HepG2 (cell line): ENCODE results near the gene PNN. TPM values are rescaled to one million over a fixed set of nuclear protein-coding genes. Genes with fewer than 3 reads are reported as not detected.
A peak's percentile ranks its signal among the peaks of the same experiment; 100 is the strongest.

Experiments
- FOXC1 ChIP-seq: sonication (generic); formaldehyde crosslinking; IDR thresholded peaks from 2 replicates; pipeline ENCODE4 v1.8.0; 2022; ENCODE audit warnings: mild to moderate bottlenecking, missing genetic modification reagents, borderline replicate concordance
- HNF4A ChIP-seq: sonication (generic); formaldehyde crosslinking; IDR thresholded peaks from 2 replicates; pipeline ENCODE4 v1.4.0; 2020; ENCODE audit warnings: missing genetic modification reagents
- HNRNPK ChIP-seq: fragments of 200-400 bp; formaldehyde crosslinking; IDR thresholded peaks from 2 replicates; pipeline ENCODE4 v1.6.1; 2018; ENCODE audit warnings: low read length, low read depth, moderate library complexity, mild to moderate bottlenecking; ENCODE audit not compliant: poor library complexity, severe bottlenecking
- KLF12 ChIP-seq: sonication (generic); formaldehyde crosslinking; IDR thresholded peaks from 2 replicates; pipeline ENCODE4 v1.4.0; 2020; ENCODE audit warnings: missing genetic modification reagents, borderline replicate concordance
- LCORL ChIP-seq, 2 experiments: fragments of 450-650 bp in 1 of 2; sonication (generic) in 1 of 2; formaldehyde crosslinking in 1 of 2; IDR thresholded peaks; 2 replicates each; pipeline versions ENCODE4 v1.5.0 to v1.6.1; 2017 to 2020; ENCODE audit warnings: antibody characterized with exemption in 1 of 2, missing genetic modification reagents in 1 of 2
- MXD4 ChIP-seq: IDR thresholded peaks from 2 replicates; pipeline ENCODE4 v1.6.1; 2016; ENCODE audit warnings: mild to moderate bottlenecking, missing biosample characterization, missing genetic modification reagents
- PAF1 ChIP-seq: IDR thresholded peaks from 2 replicates; pipeline ENCODE4 v1.6.1; 2016; ENCODE audit warnings: missing genetic modification reagents, missing compliant biosample characterization
- RFX3 ChIP-seq: IDR thresholded peaks from 2 replicates; pipeline ENCODE4 v1.6.1; 2016; ENCODE audit warnings: missing biosample characterization, missing genetic modification reagents
- RXRB ChIP-seq: IDR thresholded peaks from 2 replicates; pipeline ENCODE4 v1.6.1; 2016; ENCODE audit warnings: borderline replicate concordance, missing genetic modification reagents, missing compliant biosample characterization
- SMAD9 ChIP-seq: sonication (generic); formaldehyde crosslinking; IDR thresholded peaks from 2 replicates; pipeline ENCODE4 v1.5.1; 2020; ENCODE audit warnings: mild to moderate bottlenecking, missing genetic modification reagents
- ZNF468 ChIP-seq: sonication (generic); formaldehyde crosslinking; IDR thresholded peaks from 2 replicates; pipeline ENCODE4 v1.8.0; 2022; ENCODE audit warnings: mild to moderate bottlenecking, moderate library complexity, missing genetic modification reagents
- ZNF83 ChIP-seq: sonication (generic); formaldehyde crosslinking; IDR thresholded peaks from 2 replicates; pipeline ENCODE4 v1.4.0; 2020; ENCODE audit warnings: missing genetic modification reagents, mild to moderate bottlenecking, borderline replicate concordance
- ZSCAN20 ChIP-seq: sonication (generic); formaldehyde crosslinking; IDR thresholded peaks from 2 replicates; pipeline ENCODE4 v1.4.0; 2020; ENCODE audit warnings: missing genetic modification reagents, mild to moderate bottlenecking, borderline replicate concordance
- polyA plus RNA-seq, 8 experiments: library from polyadenylated mRNA; depleted of rRNA in 3 of 8; stranded (reverse) in 7 of 8; unstranded in 1 of 8; fragments of >200 nt; fragmentation: Illumina TruSeq in 4 of 8; extraction: Trizol in 4 of 8; gene quantifications; 2 replicates each; pipeline versions ENCODE4 v1.2.1 to v1.2.3, GENCODE V29; 2011 to 2016; ENCODE audit warnings: low read depth in 4 of 8, missing spikeins in 1 of 8, mixed read lengths in 1 of 8; ENCODE audit not compliant: insufficient read depth in 1 of 8
- total RNA-seq, 5 experiments: library from RNA; depleted of rRNA; stranded (reverse); fragments of >200 nt; fragmentation: Illumina TruSeq; extraction: Trizol; gene quantifications; 2 replicates each; pipeline ENCODE4 v1.2.3, GENCODE V29; 2016; ENCODE audit warnings: low read depth in 1 of 5
- TF ChIP-seq, protein P1 (sequence below): IDR thresholded peaks from 2 replicates; pipeline ENCODE4 v1.6.1; 2016; ENCODE audit warnings: low read depth, borderline replicate concordance
- TF ChIP-seq, protein P2 (sequence below): sonication (generic); formaldehyde crosslinking; IDR thresholded peaks from 2 replicates; pipeline ENCODE4 v1.5.1; 2020; ENCODE audit warnings: mild to moderate bottlenecking, missing genetic modification reagents, moderate library complexity
- TF ChIP-seq, protein P3 (sequence below): IDR thresholded peaks from 2 replicates; pipeline ENCODE4 v1.6.1; 2018; ENCODE audit warnings: missing genetic modification reagents
- TF ChIP-seq, protein P4 (sequence below): sonication (generic); formaldehyde crosslinking; IDR thresholded peaks from 2 replicates; pipeline ENCODE4 v1.5.0; 2020; ENCODE audit warnings: missing genetic modification reagents
- TF ChIP-seq, protein P5 (sequence below): sonication (generic); formaldehyde crosslinking; IDR thresholded peaks from 2 replicates; pipeline ENCODE4 v1.8.1; 2023; ENCODE audit warnings: mild to moderate bottlenecking, missing genetic modification reagents
- TF ChIP-seq, protein P6 (sequence below): sonication (generic); formaldehyde crosslinking; conservative IDR thresholded peaks from 2 replicates; pipeline ENCODE4 v1.4.0; 2020; ENCODE audit warnings: mild to moderate bottlenecking, missing genetic modification reagents, moderate library complexity

The PNN gene
- total and polyA plus RNA-seq, 2 of the 13 experiments (the other 11 are each of a cell fraction or from before 2014, with no cell fraction given) = 58.0 to 214 TPM

DNA sequence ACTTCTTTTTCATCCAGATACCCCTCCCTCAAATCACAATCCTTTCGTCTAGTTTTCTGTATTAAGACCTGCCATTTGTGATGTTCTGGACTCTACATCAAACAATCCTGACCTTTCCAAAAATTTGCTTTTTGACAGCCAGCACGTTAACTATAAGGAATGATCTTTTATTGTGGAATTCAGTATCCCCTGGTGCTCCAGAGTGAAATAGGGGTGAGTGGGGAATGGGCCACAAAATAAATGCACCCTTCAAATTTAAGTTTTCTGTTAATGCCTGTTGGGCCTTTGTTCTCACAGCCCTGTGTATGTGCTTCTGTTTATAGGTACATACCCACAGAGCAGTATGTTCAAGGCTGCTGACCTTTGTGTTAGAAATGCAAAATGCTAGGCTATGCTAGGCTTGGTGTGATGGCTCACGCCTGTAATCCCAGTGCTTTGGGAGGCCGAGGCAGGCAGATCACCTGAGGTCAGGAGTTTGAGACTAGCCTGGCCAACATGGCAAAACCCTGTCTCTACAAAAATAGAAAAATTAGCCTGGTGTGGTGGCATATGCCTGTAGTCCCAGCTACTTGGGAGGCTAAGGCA is 12.0 kb downstream of the PNN start (continued):
- TF ChIP-seq, protein P1, sequence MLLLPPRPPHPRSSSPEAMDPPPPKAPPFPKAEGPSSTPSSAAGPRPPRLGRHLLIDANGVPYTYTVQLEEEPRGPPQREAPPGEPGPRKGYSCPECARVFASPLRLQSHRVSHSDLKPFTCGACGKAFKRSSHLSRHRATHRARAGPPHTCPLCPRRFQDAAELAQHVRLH (CRISPR knock-in tag) = 0 out of 2 replicates have a peak, but pooled peaks have one; percentile 24
- TF ChIP-seq LCORL (IDR thresholded peaks at IDR 0.05) (no peak), LCORL (CRISPR knock-in tag; IDR thresholded peaks at IDR 0.05) (peak; percentile 63; the same call in 1 of the 2 replicates), ZNF468 (CRISPR knock-in tag) (no peak), HNRNPK (peak; percentile 3), ZSCAN20 (CRISPR knock-in tag) (0 out of 2 replicates have a peak, but pooled peaks have one; percentile 29), ZNF83 (CRISPR knock-in tag) (no peak), RXRB (CRISPR knock-in tag) (peak; percentile 55; the same call in 1 of the 2 replicates), RFX3 (no peak), FOXC1 (CRISPR knock-in tag) (no peak), MXD4 (no peak), KLF12 (CRISPR knock-in tag) (no peak), SMAD9 (CRISPR knock-in tag) (no peak), HNF4A (CRISPR knock-in tag) (peak; percentile 52), PAF1 (CRISPR knock-in tag) (0 out of 2 replicates have a peak, but pooled peaks have one; percentile 17)
- TF ChIP-seq, protein P2, sequence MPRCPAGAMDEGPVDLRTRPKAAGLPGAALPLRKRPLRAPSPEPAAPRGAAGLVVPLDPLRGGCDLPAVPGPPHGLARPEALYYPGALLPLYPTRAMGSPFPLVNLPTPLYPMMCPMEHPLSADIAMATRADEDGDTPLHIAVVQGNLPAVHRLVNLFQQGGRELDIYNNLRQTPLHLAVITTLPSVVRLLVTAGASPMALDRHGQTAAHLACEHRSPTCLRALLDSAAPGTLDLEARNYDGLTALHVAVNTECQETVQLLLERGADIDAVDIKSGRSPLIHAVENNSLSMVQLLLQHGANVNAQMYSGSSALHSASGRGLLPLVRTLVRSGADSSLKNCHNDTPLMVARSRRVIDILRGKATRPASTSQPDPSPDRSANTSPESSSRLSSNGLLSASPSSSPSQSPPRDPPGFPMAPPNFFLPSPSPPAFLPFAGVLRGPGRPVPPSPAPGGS (CRISPR knock-in tag) = no peak
- TF ChIP-seq, protein P3, sequence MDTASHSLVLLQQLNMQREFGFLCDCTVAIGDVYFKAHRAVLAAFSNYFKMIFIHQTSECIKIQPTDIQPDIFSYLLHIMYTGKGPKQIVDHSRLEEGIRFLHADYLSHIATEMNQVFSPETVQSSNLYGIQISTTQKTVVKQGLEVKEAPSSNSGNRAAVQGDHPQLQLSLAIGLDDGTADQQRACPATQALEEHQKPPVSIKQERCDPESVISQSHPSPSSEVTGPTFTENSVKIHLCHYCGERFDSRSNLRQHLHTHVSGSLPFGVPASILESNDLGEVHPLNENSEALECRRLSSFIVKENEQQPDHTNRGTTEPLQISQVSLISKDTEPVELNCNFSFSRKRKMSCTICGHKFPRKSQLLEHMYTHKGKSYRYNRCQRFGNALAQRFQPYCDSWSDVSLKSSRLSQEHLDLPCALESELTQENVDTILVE (CRISPR knock-in tag) = no peak
- TF ChIP-seq, protein P4, sequence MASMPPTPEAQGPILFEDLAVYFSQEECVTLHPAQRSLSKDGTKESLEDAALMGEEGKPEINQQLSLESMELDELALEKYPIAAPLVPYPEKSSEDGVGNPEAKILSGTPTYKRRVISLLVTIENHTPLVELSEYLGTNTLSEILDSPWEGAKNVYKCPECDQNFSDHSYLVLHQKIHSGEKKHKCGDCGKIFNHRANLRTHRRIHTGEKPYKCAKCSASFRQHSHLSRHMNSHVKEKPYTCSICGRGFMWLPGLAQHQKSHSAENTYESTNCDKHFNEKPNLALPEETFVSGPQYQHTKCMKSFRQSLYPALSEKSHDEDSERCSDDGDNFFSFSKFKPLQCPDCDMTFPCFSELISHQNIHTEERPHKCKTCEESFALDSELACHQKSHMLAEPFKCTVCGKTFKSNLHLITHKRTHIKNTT (CRISPR knock-in tag) = no peak; the same call in 1 of the 2 replicates
- TF ChIP-seq, protein P5, sequence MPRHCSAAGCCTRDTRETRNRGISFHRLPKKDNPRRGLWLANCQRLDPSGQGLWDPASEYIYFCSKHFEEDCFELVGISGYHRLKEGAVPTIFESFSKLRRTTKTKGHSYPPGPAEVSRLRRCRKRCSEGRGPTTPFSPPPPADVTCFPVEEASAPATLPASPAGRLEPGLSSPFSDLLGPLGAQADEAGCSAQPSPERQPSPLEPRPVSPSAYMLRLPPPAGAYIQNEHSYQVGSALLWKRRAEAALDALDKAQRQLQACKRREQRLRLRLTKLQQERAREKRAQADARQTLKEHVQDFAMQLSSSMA (CRISPR knock-in tag) = no peak
- TF ChIP-seq, protein P6, sequence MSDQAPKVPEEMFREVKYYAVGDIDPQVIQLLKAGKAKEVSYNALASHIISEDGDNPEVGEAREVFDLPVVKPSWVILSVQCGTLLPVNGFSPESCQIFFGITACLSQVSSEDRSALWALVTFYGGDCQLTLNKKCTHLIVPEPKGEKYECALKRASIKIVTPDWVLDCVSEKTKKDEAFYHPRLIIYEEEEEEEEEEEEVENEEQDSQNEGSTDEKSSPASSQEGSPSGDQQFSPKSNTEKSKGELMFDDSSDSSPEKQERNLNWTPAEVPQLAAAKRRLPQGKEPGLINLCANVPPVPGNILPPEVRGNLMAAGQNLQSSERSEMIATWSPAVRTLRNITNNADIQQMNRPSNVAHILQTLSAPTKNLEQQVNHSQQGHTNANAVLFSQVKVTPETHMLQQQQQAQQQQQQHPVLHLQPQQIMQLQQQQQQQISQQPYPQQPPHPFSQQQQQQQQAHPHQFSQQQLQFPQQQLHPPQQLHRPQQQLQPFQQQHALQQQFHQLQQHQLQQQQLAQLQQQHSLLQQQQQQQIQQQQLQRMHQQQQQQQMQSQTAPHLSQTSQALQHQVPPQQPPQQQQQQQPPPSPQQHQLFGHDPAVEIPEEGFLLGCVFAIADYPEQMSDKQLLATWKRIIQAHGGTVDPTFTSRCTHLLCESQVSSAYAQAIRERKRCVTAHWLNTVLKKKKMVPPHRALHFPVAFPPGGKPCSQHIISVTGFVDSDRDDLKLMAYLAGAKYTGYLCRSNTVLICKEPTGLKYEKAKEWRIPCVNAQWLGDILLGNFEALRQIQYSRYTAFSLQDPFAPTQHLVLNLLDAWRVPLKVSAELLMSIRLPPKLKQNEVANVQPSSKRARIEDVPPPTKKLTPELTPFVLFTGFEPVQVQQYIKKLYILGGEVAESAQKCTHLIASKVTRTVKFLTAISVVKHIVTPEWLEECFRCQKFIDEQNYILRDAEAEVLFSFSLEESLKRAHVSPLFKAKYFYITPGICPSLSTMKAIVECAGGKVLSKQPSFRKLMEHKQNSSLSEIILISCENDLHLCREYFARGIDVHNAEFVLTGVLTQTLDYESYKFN (CRISPR knock-in tag) = 0 out of 2 replicates have a peak, but pooled peaks have one; percentile 32
